Trophoblast cell (in vitro differentiated cells and primary cell): ENCODE data around the gene ARHGEF6.

ENCODE experiments used
- DNase-seq, 2 donors: peaks; one replicate each; pipeline ENCODE4 v3.0.0-alpha.2; 2016
- H2AFZ ChIP-seq: 2 replicates; pipeline ENCODE4 v1.6.1; 2013; ENCODE audit warnings: low read length, moderate library complexity, mild to moderate bottlenecking; ENCODE audit not compliant: insufficient read depth, poor library complexity
- H2AK5ac ChIP-seq: 2 replicates; pipeline ENCODE4 v1.6.1; 2013; ENCODE audit warnings: mild to moderate bottlenecking, low read length
- H2BK120ac ChIP-seq: 2 replicates; pipeline ENCODE4 v1.6.1; 2013; ENCODE audit warnings: low read length, mild to moderate bottlenecking, moderate library complexity; ENCODE audit not compliant: insufficient read depth, poor library complexity
- H2BK12ac ChIP-seq: 2 replicates; pipeline ENCODE4 v1.6.1; 2013; ENCODE audit warnings: mild to moderate bottlenecking, low read length, moderate library complexity
- H2BK5ac ChIP-seq: 2 replicates; pipeline ENCODE4 v1.6.1; 2013; ENCODE audit warnings: low read length, low read depth, moderate library complexity, mild to moderate bottlenecking; ENCODE audit not compliant: poor library complexity
- H3K14ac ChIP-seq: 2 replicates; pipeline ENCODE4 v1.6.1; 2013; ENCODE audit warnings: mild to moderate bottlenecking, low read length
- H3K18ac ChIP-seq: 2 replicates; pipeline ENCODE4 v1.6.1; 2013; ENCODE audit warnings: mild to moderate bottlenecking, low read length
- H3K23ac ChIP-seq: 2 replicates; pipeline ENCODE4 v1.6.1; 2013; ENCODE audit warnings: low read length
- H3K27ac ChIP-seq: 2 replicates; pipeline ENCODE4 v1.5.1; 2013; ENCODE audit warnings: low read depth, mild to moderate bottlenecking, inconsistent platforms, low read length, moderate library complexity
- H3K27me3 ChIP-seq: 2 replicates; pipeline ENCODE4 v1.6.1; 2013; ENCODE audit warnings: inconsistent platforms, mild to moderate bottlenecking, low read length, moderate library complexity; ENCODE audit not compliant: insufficient read depth
- H3K36me3 ChIP-seq, 2 experiments: 1 replicate in 1 of 2; 2 replicates in 1 of 2; pipeline ENCODE4 v1.6.1; 2013; ENCODE audit warnings: low read length in 2 of 2, mild to moderate bottlenecking in 2 of 2, moderate library complexity in 1 of 2; ENCODE audit not compliant: insufficient read depth in 2 of 2, control insufficient read depth in 1 of 2
- H3K4ac ChIP-seq: 2 replicates; pipeline ENCODE4 v1.6.1; 2013; ENCODE audit warnings: low read depth, mild to moderate bottlenecking, low read length, moderate library complexity
- H3K4me1 ChIP-seq, 2 experiments: 1 replicate in 1 of 2; 2 replicates in 1 of 2; pipeline ENCODE4 v1.6.1; 2013; ENCODE audit warnings: low read length in 2 of 2, mild to moderate bottlenecking in 2 of 2, moderate library complexity in 1 of 2; ENCODE audit not compliant: insufficient read depth in 2 of 2, control insufficient read depth in 1 of 2
- H3K4me2 ChIP-seq: 2 replicates; pipeline ENCODE4 v1.6.1; 2013; ENCODE audit warnings: inconsistent platforms, mild to moderate bottlenecking, low read length, moderate library complexity
- H3K4me3 ChIP-seq: 2 replicates; pipeline ENCODE4 v1.5.1; 2013; ENCODE audit warnings: mild to moderate bottlenecking, low read depth, low read length, inconsistent platforms
- H3K79me1 ChIP-seq: one replicate; pipeline ENCODE4 v1.6.1; 2013; ENCODE audit warnings: low read length
- H3K79me2 ChIP-seq: 2 replicates; pipeline ENCODE4 v1.6.1; 2013; ENCODE audit warnings: low read length, mild to moderate bottlenecking; ENCODE audit not compliant: control insufficient read depth, insufficient read depth, poor library complexity
- H3K9ac ChIP-seq: 2 replicates; pipeline ENCODE4 v1.6.1; 2013; ENCODE audit warnings: mild to moderate bottlenecking, low read length
- H3K9me3 ChIP-seq: 2 replicates; pipeline ENCODE4 v1.6.1; 2013; ENCODE audit warnings: low read depth, mild to moderate bottlenecking, control low read depth, inconsistent platforms, low read length; ENCODE audit not compliant: insufficient read depth
- H4K12ac ChIP-seq: 2 replicates; pipeline ENCODE4 v1.6.1; 2013; ENCODE audit warnings: low read depth, mild to moderate bottlenecking, low read length, moderate library complexity
- H4K8ac ChIP-seq: 2 replicates; pipeline ENCODE4 v1.6.1; 2013; ENCODE audit warnings: low read depth, mild to moderate bottlenecking, low read length, moderate library complexity
- H4K91ac ChIP-seq: one replicate; pipeline ENCODE4 v1.6.1; 2013; ENCODE audit warnings: low read depth, mild to moderate bottlenecking, low read length, moderate library complexity
- WGBS: extraction: QIAGEN DNeasy Blood & Tissue Kit; methylation state at CpG from one replicate; pipeline ENCODE4 v1.1.7; 2013; ENCODE audit warnings: missing lambda C conversion rate; ENCODE audit not compliant: insufficient read length, insufficient coverage; ENCODE audit errors: extremely low coverage; 5-methylcytosine and 5-hydroxymethylcytosine counted together

Gene ARHGEF6

GRCh38 chrX:136759968-136760367 lies 20.8 kb downstream of the ARHGEF6 start:
- Histone ChIP-seq H2BK5ac (no peak overlapping the region), H3K36me3 (no peaks in the 10 kb centered on the region), H3K4me2 (no peak overlapping the region), H2AFZ (no peak overlapping the region), H3K9me3 (no peaks in the 10 kb centered on the region), H3K79me1 (no peaks in the 10 kb centered on the region), H3K14ac (no peak overlapping the region), H4K8ac (no peak overlapping the region), H2BK12ac (no peak overlapping the region), H2BK120ac (no peak overlapping the region), H3K4ac (no peak overlapping the region), H2AK5ac (no peak overlapping the region), H3K23ac (no peak overlapping the region), H3K27me3 (no peaks in the 10 kb centered on the region), H3K4me1 (no peaks in the 10 kb centered on the region), H4K91ac (no peak overlapping the region), H3K9ac (no peak overlapping the region), H3K27ac (no peak overlapping the region), H3K79me2 (no peaks in the 10 kb centered on the region), H3K4me3 (no peak overlapping the region), H3K18ac (no peak overlapping the region), H4K12ac (no peak overlapping the region)
- DNase-seq: no peak
- WGBS: no CpG with 5 or more reads among the region's 2 CpGs

- Histone ChIP-seq H3K79me2 (no peaks in the 10 kb centered on the region), H2BK5ac (no peak overlapping the region), H3K14ac (no peak overlapping the region), H2AK5ac (no peak overlapping the region), H3K9ac (no peak overlapping the region), H3K27me3 (no peaks in the 10 kb centered on the region), H3K4ac (no peak overlapping the region), H2AFZ (no peak overlapping the region), H3K27ac (no peak overlapping the region), H4K8ac (no peak overlapping the region), H4K12ac (no peak overlapping the region), H3K79me1 (no peaks in the 10 kb centered on the region), H2BK12ac (no peak overlapping the region), H3K23ac (no peak overlapping the region), H3K4me3 (no peak overlapping the region), H3K9me3 (no peaks in the 10 kb centered on the region), H3K4me1 (no peaks in the 10 kb centered on the region), H2BK120ac (no peak overlapping the region), H3K4me2 (no peak overlapping the region), H3K36me3 (no peaks in the 10 kb centered on the region), H3K18ac (no peak overlapping the region), H4K91ac (no peak overlapping the region)
- WGBS: no CpG with 5 or more reads among the region's 2 CpGs
- DNase-seq: no peak
Observed at GRCh38 chrX:136755411-136755810, 25.3 kb downstream of the ARHGEF6 start.

GRCh38 chrX:136754651-136755050 lies 26.1 kb downstream of the ARHGEF6 start:
- H3K27ac ChIP-seq: no peak overlapping the region
- H2BK5ac ChIP-seq: no peak overlapping the region
- no peak overlapping the region for H4K8ac ChIP-seq
- no peak overlapping the region for H2BK120ac ChIP-seq
- no peak overlapping the region for H2BK12ac ChIP-seq
- no peak overlapping the region for H4K12ac ChIP-seq
- H3K4me1 ChIP-seq: no peaks in the 10 kb centered on the region
- WGBS: no CpG with 5 or more reads among the region's 3 CpGs
- H3K79me2 ChIP-seq: no peaks in the 10 kb centered on the region
- H2AK5ac ChIP-seq: no peak overlapping the region
- H3K18ac ChIP-seq: no peak overlapping the region
- no peaks in the 10 kb centered on the region for H3K9me3 ChIP-seq
- no peak overlapping the region for H3K4me3 ChIP-seq
- no peaks in the 10 kb centered on the region for H3K27me3 ChIP-seq
- H3K79me1 ChIP-seq: no peaks in the 10 kb centered on the region
- no peak overlapping the region for H4K91ac ChIP-seq
- no peak overlapping the region for H3K23ac ChIP-seq
- no peak overlapping the region for H3K14ac ChIP-seq
- no peak overlapping the region for H3K4ac ChIP-seq
- no peak for DNase-seq
- H2AFZ ChIP-seq: no peak overlapping the region
- no peak overlapping the region for H3K4me2 ChIP-seq
- H3K36me3 ChIP-seq: no peaks in the 10 kb centered on the region
- H3K9ac ChIP-seq: no peak overlapping the region

- no peak overlapping the region for H3K18ac ChIP-seq
- no peak overlapping the region for H2AK5ac ChIP-seq
- no peak for DNase-seq
- H3K23ac ChIP-seq: no peak overlapping the region
- no peaks in the 10 kb centered on the region for H3K36me3 ChIP-seq
- no peaks in the 10 kb centered on the region for H3K79me2 ChIP-seq
- no peak overlapping the region for H3K4ac ChIP-seq
- no peak overlapping the region for H2BK120ac ChIP-seq
- H3K9me3 ChIP-seq: no peaks in the 10 kb centered on the region
- WGBS: no CpG with 5 or more reads among the region's 2 CpGs
- no peak overlapping the region for H2BK5ac ChIP-seq
- H3K4me1 ChIP-seq: peaks cover 0 to 3% of the 10 kb centered on the region in 2 experiments
- H3K27ac ChIP-seq: no peak overlapping the region
- no peak overlapping the region for H2AFZ ChIP-seq
- H4K8ac ChIP-seq: no peak overlapping the region
- H4K91ac ChIP-seq: no peak overlapping the region
- no peak overlapping the region for H4K12ac ChIP-seq
- H3K4me2 ChIP-seq: no peak overlapping the region
- no peak overlapping the region for H2BK12ac ChIP-seq
- H3K27me3 ChIP-seq: no peaks in the 10 kb centered on the region
- H3K79me1 ChIP-seq: no peaks in the 10 kb centered on the region
- H3K4me3 ChIP-seq: no peak overlapping the region
- no peak overlapping the region for H3K9ac ChIP-seq
- no peak overlapping the region for H3K14ac ChIP-seq
Observed at GRCh38 chrX:136752796-136753195, 27.9 kb downstream of the ARHGEF6 start.
